SK-N-MC (cell line): ENCODE data around the gene TRAF5.

ENCODE experiments used
- EZH2 ChIP-seq: fragments of 200-600 bp; sonication (generic); IDR thresholded peaks from one replicate; pipeline ENCODE4 v1.6.1; 2017; ENCODE audit warnings: antibody characterized with exemption
- POLR2AphosphoS5 ChIP-seq: IDR thresholded peaks from 2 replicates; pipeline ENCODE4 v1.6.1; 2012; ENCODE audit warnings: mild to moderate bottlenecking, low read depth, low read length, borderline replicate concordance

DNA sequence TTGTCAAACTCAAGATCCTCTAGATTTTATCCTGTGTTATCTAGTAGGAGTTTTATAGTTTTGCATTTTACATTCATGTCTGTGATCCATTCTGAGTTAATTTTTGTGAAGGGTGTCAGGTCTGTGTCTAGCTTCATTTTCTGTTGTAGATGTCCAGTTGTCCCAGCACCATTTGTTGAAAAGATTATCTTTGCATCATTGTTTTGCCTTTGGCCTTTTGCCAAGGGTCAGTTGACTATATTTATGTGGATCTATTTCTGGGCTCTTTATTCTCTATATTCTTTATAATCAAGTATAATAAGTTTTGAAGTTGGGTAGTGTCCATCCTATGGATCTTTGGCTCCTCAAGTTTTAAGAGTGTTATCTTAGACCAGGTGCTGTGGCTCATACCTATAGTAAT, 21.9 kb downstream of the TRAF5 start:
- TF ChIP-seq EZH2 (no peak), POLR2AphosphoS5 (no peak)
